HEK293 (cell line): Measurements from ENCODE around the gene BEND3.

Experiments used
- GLIS2 ChIP-seq: fragments of 450-650 bp; formaldehyde crosslinking; IDR thresholded peaks from 2 replicates; pipeline ENCODE4 v1.5.1; 2016; ENCODE audit warnings: missing biosample characterization, missing genetic modification characterization
- HOXD13 ChIP-seq: sonication (generic); formaldehyde crosslinking; IDR thresholded peaks from 2 replicates; pipeline ENCODE4 v1.8.0; 2022; ENCODE audit warnings: missing genetic modification reagents, borderline replicate concordance
- IKZF3 ChIP-seq: fragments of 450-650 bp; IDR thresholded peaks from 2 replicates; pipeline ENCODE4 v1.5.0; 2018; ENCODE audit warnings: missing biosample characterization, mild to moderate bottlenecking, missing genetic modification characterization, moderate library complexity
- OSR2 ChIP-seq: fragments of 450-650 bp; formaldehyde crosslinking; IDR thresholded peaks from 2 replicates; pipeline ENCODE4 v1.5.1; 2016; ENCODE audit warnings: missing biosample characterization, missing genetic modification characterization
- SALL2 ChIP-seq: fragments of 450-650 bp; formaldehyde crosslinking; IDR thresholded peaks from 2 replicates; pipeline ENCODE4 v1.5.0; 2017; ENCODE audit warnings: missing biosample characterization, mild to moderate bottlenecking, missing genetic modification characterization, borderline replicate concordance
- SCRT1 ChIP-seq: fragments of 450-650 bp; formaldehyde crosslinking; IDR thresholded peaks from 2 replicates; pipeline ENCODE4 v1.5.1; 2016; ENCODE audit warnings: missing biosample characterization, missing genetic modification characterization, borderline replicate concordance
- SP3 ChIP-seq: fragments of 450-650 bp; formaldehyde crosslinking; IDR thresholded peaks from 2 replicates; pipeline ENCODE4 v1.5.1; 2016; ENCODE audit warnings: missing biosample characterization, missing genetic modification characterization
- WT1 ChIP-seq: fragments of 450-650 bp; formaldehyde crosslinking; IDR thresholded peaks from 2 replicates; pipeline ENCODE4 v1.5.1; 2016; ENCODE audit warnings: missing biosample characterization, missing genetic modification characterization
- ZBTB17 ChIP-seq: fragments of 450-650 bp; formaldehyde crosslinking; IDR thresholded peaks from 2 replicates; pipeline ENCODE4 v1.5.1; 2016; ENCODE audit warnings: missing biosample characterization, missing genetic modification characterization
- ZBTB7A ChIP-seq: fragments of 450-650 bp; formaldehyde crosslinking; IDR thresholded peaks from 2 replicates; pipeline ENCODE4 v1.5.1; 2016; ENCODE audit warnings: low read depth, missing biosample characterization, missing genetic modification characterization
- ZNF19 ChIP-seq: fragments of 450-650 bp; formaldehyde crosslinking; IDR thresholded peaks from 2 replicates; pipeline ENCODE4; 2016; ENCODE audit warnings: missing biosample characterization, missing genetic modification characterization, low read depth
- ZNF302 ChIP-seq: fragments of 450-650 bp; formaldehyde crosslinking; IDR thresholded peaks from 2 replicates; pipeline ENCODE4 v1.5.1; 2016; ENCODE audit warnings: missing biosample characterization, missing genetic modification characterization, low read depth
- ZNF324 ChIP-seq: fragments of 450-650 bp; formaldehyde crosslinking; IDR thresholded peaks from 2 replicates; pipeline ENCODE4 v1.5.1; 2016; ENCODE audit warnings: missing biosample characterization, missing genetic modification characterization
- ZNF473 ChIP-seq: fragments of 450-650 bp; formaldehyde crosslinking; IDR thresholded peaks from 2 replicates; pipeline ENCODE4 v1.5.1; 2017; ENCODE audit warnings: missing biosample characterization, missing genetic modification characterization
- ZNF529 ChIP-seq: fragments of 450-650 bp; formaldehyde crosslinking; IDR thresholded peaks from 2 replicates; pipeline ENCODE4 v1.5.1; 2017; ENCODE audit warnings: missing genetic modification characterization, missing biosample characterization; ENCODE audit not compliant: insufficient replicate concordance
- ZNF548 ChIP-seq: fragments of 450-650 bp; formaldehyde crosslinking; IDR thresholded peaks from 2 replicates; pipeline ENCODE4 v1.5.1; 2016; ENCODE audit warnings: missing biosample characterization, missing genetic modification characterization
- ZNF561 ChIP-seq: fragments of 450-650 bp; IDR thresholded peaks from 2 replicates; pipeline ENCODE4 v1.5.1; 2018; ENCODE audit warnings: missing biosample characterization, missing genetic modification characterization, borderline replicate concordance
- ZNF621 ChIP-seq: fragments of 450-650 bp; formaldehyde crosslinking; IDR thresholded peaks from 2 replicates; pipeline ENCODE4 v1.5.1; 2017; ENCODE audit warnings: missing biosample characterization, missing genetic modification characterization
- ZNF626 ChIP-seq: fragments of 450-650 bp; sonication (Bioruptor Pico); formaldehyde crosslinking; IDR thresholded peaks from 2 replicates; pipeline ENCODE4 v1.5.1; 2018; ENCODE audit warnings: missing biosample characterization, missing genetic modification characterization, inconsistent platforms
- ZNF629 ChIP-seq: fragments of 450-650 bp; formaldehyde crosslinking; IDR thresholded peaks from 2 replicates; pipeline ENCODE4 v1.5.1; 2017; ENCODE audit warnings: missing biosample characterization, missing genetic modification characterization
- ZNF654 ChIP-seq: fragments of 450-650 bp; formaldehyde crosslinking; IDR thresholded peaks from 2 replicates; pipeline ENCODE4 v1.5.1; 2016; ENCODE audit warnings: low read depth, missing biosample characterization, missing genetic modification characterization
- ZNF664 ChIP-seq: fragments of 450-650 bp; formaldehyde crosslinking; IDR thresholded peaks from 2 replicates; pipeline ENCODE4 v1.5.1; 2016; ENCODE audit warnings: missing biosample characterization, missing genetic modification characterization
- ZNF701 ChIP-seq: fragments of 450-650 bp; formaldehyde crosslinking; IDR thresholded peaks from 2 replicates; pipeline ENCODE4 v1.5.1; 2016; ENCODE audit warnings: missing biosample characterization, missing genetic modification characterization
- TF ChIP-seq, protein P1 (sequence below): fragments of 450-650 bp; formaldehyde crosslinking; IDR thresholded peaks from 2 replicates; pipeline ENCODE4 v1.5.1; 2016; ENCODE audit warnings: missing biosample characterization, missing genetic modification characterization
- TF ChIP-seq, protein P2 (sequence below): fragments of 450-650 bp; IDR thresholded peaks from 2 replicates; pipeline ENCODE4 v1.5.1; 2018; ENCODE audit warnings: missing biosample characterization, mild to moderate bottlenecking, missing genetic modification characterization
- TF ChIP-seq, protein P3 (sequence below): fragments of 450-650 bp; formaldehyde crosslinking; IDR thresholded peaks from 2 replicates; pipeline ENCODE4 v1.5.1; 2016; ENCODE audit warnings: missing biosample characterization, missing genetic modification characterization
- TF ChIP-seq, protein P4 (sequence below): fragments of 450-650 bp; formaldehyde crosslinking; IDR thresholded peaks from 2 replicates; pipeline ENCODE4 v1.5.1; 2016; ENCODE audit warnings: missing biosample characterization, missing genetic modification characterization
- TF ChIP-seq, protein P5 (sequence below): fragments of 450-650 bp; formaldehyde crosslinking; IDR thresholded peaks from 2 replicates; pipeline ENCODE4 v1.5.1; 2016; ENCODE audit warnings: missing biosample characterization, missing genetic modification characterization

The BEND3 gene

DNA sequence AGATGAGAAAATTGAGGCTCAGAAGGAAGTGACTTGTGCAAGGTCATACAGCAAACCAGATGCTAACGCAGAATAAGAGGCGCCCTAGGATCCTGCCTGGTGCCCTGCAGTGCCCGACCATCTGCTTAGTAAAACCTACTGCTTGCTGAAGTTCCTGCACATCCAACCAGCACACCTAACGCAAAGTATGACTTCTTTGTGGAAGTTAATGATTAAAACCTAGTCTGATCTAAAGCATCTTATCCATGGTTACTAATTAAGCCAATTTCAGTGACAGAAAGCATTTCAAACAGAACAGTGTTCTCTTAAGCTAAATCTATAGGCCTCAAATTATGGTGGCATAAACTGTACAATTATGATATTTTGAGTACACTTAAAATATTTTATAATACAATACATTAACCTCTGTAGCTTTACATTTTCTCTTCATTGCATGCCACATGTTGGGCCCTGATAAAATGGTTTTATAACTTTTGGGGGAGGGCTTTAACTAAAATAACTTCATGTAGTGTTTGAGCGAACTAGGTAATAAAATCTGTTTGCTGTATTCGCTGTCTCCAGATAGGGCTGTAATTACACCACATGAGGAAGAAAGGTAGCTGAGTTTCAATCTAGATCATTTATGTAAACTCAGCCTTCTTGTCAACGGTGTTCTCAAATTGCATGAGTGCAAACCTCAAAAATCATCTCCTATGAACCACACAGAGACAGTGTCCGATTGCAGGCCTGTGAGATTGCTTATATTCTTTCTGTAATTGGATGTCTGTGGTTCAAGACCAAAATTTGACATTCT is 37.5 kb upstream of the BEND3 start (continued):
- 0 out of 2 replicates have a peak, but pooled peaks have one; percentile 29 for TF ChIP-seq ZBTB17 (tag by site-specific recombination)
- no peak for TF ChIP-seq ZNF302
- no peak for TF ChIP-seq ZNF324
- TF ChIP-seq, protein P1, sequence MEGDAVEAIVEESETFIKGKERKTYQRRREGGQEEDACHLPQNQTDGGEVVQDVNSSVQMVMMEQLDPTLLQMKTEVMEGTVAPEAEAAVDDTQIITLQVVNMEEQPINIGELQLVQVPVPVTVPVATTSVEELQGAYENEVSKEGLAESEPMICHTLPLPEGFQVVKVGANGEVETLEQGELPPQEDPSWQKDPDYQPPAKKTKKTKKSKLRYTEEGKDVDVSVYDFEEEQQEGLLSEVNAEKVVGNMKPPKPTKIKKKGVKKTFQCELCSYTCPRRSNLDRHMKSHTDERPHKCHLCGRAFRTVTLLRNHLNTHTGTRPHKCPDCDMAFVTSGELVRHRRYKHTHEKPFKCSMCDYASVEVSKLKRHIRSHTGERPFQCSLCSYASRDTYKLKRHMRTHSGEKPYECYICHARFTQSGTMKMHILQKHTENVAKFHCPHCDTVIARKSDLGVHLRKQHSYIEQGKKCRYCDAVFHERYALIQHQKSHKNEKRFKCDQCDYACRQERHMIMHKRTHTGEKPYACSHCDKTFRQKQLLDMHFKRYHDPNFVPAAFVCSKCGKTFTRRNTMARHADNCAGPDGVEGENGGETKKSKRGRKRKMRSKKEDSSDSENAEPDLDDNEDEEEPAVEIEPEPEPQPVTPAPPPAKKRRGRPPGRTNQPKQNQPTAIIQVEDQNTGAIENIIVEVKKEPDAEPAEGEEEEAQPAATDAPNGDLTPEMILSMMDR, result no peak
- TF ChIP-seq GLIS2 (tag by site-specific recombination), result no peak
- TF ChIP-seq ZBTB7A (tag by site-specific recombination), result no peak
- no peak for TF ChIP-seq ZNF19 (tag by site-specific recombination)
- no peak for TF ChIP-seq ZNF626
- TF ChIP-seq, protein P2, sequence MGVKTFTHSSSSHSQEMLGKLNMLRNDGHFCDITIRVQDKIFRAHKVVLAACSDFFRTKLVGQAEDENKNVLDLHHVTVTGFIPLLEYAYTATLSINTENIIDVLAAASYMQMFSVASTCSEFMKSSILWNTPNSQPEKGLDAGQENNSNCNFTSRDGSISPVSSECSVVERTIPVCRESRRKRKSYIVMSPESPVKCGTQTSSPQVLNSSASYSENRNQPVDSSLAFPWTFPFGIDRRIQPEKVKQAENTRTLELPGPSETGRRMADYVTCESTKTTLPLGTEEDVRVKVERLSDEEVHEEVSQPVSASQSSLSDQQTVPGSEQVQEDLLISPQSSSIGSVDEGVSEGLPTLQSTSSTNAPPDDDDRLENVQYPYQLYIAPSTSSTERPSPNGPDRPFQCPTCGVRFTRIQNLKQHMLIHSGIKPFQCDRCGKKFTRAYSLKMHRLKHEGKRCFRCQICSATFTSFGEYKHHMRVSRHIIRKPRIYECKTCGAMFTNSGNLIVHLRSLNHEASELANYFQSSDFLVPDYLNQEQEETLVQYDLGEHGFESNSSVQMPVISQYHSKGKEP (tag by site-specific recombination), result peak; percentile 69; the same call in 1 of the 2 replicates
- TF ChIP-seq, protein P3, sequence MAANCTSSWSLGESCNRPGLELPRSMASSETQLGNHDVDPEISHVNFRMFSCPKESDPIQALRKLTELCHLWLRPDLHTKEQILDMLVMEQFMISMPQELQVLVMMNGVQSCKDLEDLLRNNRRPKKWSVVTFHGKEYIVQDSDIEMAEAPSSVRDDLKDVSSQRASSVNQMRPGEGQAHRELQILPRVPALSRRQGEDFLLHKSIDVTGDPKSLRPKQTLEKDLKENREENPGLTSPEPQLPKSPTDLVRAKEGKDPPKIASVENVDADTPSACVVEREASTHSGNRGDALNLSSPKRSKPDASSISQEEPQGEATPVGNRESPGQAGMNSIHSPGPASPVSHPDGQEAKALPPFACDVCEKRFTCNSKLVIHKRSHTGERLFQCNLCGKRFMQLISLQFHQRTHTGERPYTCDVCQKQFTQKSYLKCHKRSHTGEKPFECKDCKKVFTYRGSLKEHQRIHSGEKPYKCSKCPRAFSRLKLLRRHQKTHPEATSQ (tag by site-specific recombination), result no peak
- TF ChIP-seq, protein P4, sequence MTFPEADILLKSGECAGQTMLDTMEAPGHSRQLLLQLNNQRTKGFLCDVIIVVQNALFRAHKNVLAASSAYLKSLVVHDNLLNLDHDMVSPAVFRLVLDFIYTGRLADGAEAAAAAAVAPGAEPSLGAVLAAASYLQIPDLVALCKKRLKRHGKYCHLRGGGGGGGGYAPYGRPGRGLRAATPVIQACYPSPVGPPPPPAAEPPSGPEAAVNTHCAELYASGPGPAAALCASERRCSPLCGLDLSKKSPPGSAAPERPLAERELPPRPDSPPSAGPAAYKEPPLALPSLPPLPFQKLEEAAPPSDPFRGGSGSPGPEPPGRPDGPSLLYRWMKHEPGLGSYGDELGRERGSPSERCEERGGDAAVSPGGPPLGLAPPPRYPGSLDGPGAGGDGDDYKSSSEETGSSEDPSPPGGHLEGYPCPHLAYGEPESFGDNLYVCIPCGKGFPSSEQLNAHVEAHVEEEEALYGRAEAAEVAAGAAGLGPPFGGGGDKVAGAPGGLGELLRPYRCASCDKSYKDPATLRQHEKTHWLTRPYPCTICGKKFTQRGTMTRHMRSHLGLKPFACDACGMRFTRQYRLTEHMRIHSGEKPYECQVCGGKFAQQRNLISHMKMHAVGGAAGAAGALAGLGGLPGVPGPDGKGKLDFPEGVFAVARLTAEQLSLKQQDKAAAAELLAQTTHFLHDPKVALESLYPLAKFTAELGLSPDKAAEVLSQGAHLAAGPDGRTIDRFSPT (tag by site-specific recombination), result no peak
- no peak for TF ChIP-seq ZNF701 (tag by site-specific recombination)
- 0 out of 2 replicates have a peak, but pooled peaks have one; percentile 20 for TF ChIP-seq SCRT1 (tag by site-specific recombination)
- TF ChIP-seq OSR2, result peak; percentile 93
- TF ChIP-seq ZNF548 (tag by site-specific recombination), result no peak
- TF ChIP-seq, protein P5, sequence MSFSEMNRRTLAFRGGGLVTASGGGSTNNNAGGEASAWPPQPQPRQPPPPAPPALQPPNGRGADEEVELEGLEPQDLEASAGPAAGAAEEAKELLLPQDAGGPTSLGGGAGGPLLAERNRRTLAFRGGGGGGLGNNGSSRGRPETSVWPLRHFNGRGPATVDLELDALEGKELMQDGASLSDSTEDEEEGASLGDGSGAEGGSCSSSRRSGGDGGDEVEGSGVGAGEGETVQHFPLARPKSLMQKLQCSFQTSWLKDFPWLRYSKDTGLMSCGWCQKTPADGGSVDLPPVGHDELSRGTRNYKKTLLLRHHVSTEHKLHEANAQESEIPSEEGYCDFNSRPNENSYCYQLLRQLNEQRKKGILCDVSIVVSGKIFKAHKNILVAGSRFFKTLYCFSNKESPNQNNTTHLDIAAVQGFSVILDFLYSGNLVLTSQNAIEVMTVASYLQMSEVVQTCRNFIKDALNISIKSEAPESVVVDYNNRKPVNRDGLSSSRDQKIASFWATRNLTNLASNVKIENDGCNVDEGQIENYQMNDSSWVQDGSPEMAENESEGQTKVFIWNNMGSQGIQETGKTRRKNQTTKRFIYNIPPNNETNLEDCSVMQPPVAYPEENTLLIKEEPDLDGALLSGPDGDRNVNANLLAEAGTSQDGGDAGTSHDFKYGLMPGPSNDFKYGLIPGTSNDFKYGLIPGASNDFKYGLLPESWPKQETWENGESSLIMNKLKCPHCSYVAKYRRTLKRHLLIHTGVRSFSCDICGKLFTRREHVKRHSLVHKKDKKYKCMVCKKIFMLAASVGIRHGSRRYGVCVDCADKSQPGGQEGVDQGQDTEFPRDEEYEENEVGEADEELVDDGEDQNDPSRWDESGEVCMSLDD (tag by site-specific recombination), result no peak
- no peak for TF ChIP-seq ZNF654 (tag by site-specific recombination)
- TF ChIP-seq ZNF561, result peak; percentile 63; the same call in 1 of the 2 replicates
- TF ChIP-seq IKZF3, result 0 out of 2 replicates have a peak, but pooled peaks have one; percentile 13
- no peak for TF ChIP-seq ZNF473 (tag by site-specific recombination)
- TF ChIP-seq WT1 (tag by site-specific recombination), result peak; percentile 57
- TF ChIP-seq HOXD13 (CRISPR knock-in tag), result no peak
- 0 out of 2 replicates have a peak, but pooled peaks have one; percentile 9 for TF ChIP-seq ZNF629 (tag by site-specific recombination)
- TF ChIP-seq ZNF529 (tag by site-specific recombination), result no peak
- TF ChIP-seq ZNF621 (tag by site-specific recombination), result no peak
- TF ChIP-seq SP3 (tag by site-specific recombination), result no peak
- TF ChIP-seq SALL2 (tag by site-specific recombination), result no peak
- no peak for TF ChIP-seq ZNF664 (tag by site-specific recombination)
